Chondrocyte (in vitro differentiated cells): Measurements from ENCODE around the gene MYCL. TPM values are rescaled to one million over a fixed set of nuclear protein-coding genes. Genes with fewer than 3 reads are reported as not detected.

Experiments used
- DNase-seq: peaks from one replicate; pipeline ENCODE4 v3.0.0; 2021; ENCODE audit warnings: mixed read lengths, low spot score
- H3K27ac Mint-ChIP-seq: one replicate; pipeline ENCODE4 v1.8.0; 2021; ENCODE audit warnings: mild to moderate bottlenecking, moderate library complexity, mixed read lengths; ENCODE audit not compliant: unreplicated experiment
- H3K27me3 Mint-ChIP-seq: 2 replicates; pipeline ENCODE4 v1.8.0; 2021; ENCODE audit warnings: low read depth, mixed read lengths
- H3K36me3 Mint-ChIP-seq: 2 replicates; pipeline ENCODE4 v1.8.0; 2021; ENCODE audit warnings: low read depth, mixed read lengths
- H3K4me1 Mint-ChIP-seq: 2 replicates; pipeline ENCODE4 v1.8.0; 2021; ENCODE audit warnings: low read depth, mild to moderate bottlenecking, mixed read lengths
- H3K4me3 Mint-ChIP-seq: one replicate; pipeline ENCODE4 v1.8.0; 2021; ENCODE audit warnings: mild to moderate bottlenecking, moderate library complexity, mixed read lengths; ENCODE audit not compliant: unreplicated experiment
- H3K9me3 Mint-ChIP-seq: 2 replicates; pipeline ENCODE4 v1.8.0; 2021; ENCODE audit warnings: low read depth, mixed read lengths
- CTCF ChIP-seq: fragments of 200-600 bp; sonication (generic); IDR thresholded peaks from 2 replicates; pipeline ENCODE4 v1.5.0; 2021; ENCODE audit warnings: antibody characterized with exemption, mild to moderate bottlenecking, moderate library complexity
- total RNA-seq: library from RNA; stranded (reverse); gene quantifications from 3 replicates; pipeline ENCODE4 v1.2.1, GENCODE V29; 2021

The MYCL gene
- total RNA-seq, 1 donor from 2014 or later = 0.47 TPM

- no peak for TF ChIP-seq CTCF
- Mint-ChIP-seq H3K9me3 (no peaks in the 10 kb centered on the region), H3K36me3 (no peaks in the 10 kb centered on the region), H3K27me3 (peaks cover 39% of the 10 kb centered on the region), H3K4me3 (no peak overlapping the region), H3K4me1 (peaks cover 20% of the 10 kb centered on the region), H3K27ac (no peak overlapping the region)
- DNase-seq = no peak
Measured at GRCh38 chr1:39899611-39900538, 1.8 kb downstream of the MYCL start.

DNA sequence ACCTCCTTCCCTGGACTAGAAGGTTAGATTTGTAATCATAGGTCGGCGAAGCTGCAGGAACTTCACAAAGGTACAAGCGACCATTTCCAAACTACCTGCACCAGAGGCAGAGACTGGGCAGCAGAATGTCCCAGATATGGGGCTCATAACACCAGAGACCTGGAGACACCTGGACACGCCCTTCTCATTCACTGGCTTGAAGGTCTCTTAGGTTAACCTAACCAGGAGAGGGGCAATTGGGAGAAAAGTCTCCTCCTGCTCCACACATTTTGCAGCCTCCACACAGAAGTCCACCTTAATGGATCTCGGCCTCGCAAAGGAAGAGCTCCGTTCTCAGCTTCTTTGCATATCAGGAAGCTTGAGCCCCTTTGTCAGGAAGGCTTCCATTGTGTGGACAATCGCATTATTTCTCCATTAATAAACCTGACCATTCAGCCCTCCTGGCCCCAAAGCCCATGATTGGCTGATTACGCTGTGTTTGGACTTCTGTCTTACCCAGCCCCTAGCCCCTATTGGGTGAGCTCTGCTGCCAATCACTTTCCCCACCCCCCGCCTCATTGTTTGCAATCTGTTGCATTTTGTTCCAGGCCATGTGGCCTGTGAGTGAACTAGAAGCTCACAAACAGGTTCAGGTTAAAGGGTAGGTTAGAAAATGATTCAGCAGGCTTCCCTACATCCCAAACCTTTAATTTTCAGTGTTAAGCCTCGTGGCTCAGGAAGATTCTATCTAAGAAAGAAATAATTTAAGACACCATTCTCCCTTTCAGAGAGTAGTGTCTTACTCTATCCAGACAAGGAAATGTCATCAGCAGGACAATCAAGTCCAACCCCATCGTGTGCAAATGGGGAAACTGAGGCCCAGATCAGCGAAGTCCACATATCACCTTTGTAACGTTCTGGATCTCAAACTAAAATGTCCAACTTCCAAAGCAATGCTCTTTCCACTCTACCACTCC is 2.8 kb downstream of the MYCL start:
- H3K27ac Mint-ChIP-seq = no peak overlapping the region
- peaks cover 34% of the 10 kb centered on the region for H3K27me3 Mint-ChIP-seq

DNA sequence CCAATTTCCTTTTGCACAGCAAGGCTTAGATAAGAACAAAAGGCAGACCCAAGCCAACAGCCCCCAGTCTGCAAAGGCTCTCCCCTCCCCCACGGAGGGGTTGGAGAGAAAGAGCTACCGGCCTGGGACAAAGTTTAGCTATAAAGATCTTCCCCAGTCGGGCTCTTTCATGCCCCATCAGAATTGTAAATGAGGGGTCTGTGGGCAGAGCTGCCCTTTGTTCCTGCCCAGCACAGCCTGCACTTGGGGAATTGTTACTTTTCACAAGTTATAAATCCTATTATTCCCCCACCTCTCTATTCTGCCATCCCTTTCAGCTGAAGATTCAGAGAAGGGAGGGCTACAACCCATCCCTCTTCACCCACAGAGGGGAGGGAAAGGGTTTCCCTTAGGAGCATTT is 3.5 kb downstream of the MYCL start:
- Mint-ChIP-seq H3K4me3 (no peak overlapping the region), H3K4me1 (peaks cover 29% of the 10 kb centered on the region), H3K36me3 (no peaks in the 10 kb centered on the region), H3K27me3 (peaks cover 27% of the 10 kb centered on the region), H3K9me3 (no peaks in the 10 kb centered on the region), H3K27ac (no peak overlapping the region)
- TF ChIP-seq CTCF = no peak
- no peak for DNase-seq

More for the DNA sequence above, 2.8 kb downstream of the MYCL start:
- no peak for TF ChIP-seq CTCF
- DNase-seq = no peak
- Mint-ChIP-seq H3K36me3 (no peaks in the 10 kb centered on the region), H3K4me1 (peaks cover 22% of the 10 kb centered on the region), H3K9me3 (no peaks in the 10 kb centered on the region), H3K4me3 (no peak overlapping the region)

DNA sequence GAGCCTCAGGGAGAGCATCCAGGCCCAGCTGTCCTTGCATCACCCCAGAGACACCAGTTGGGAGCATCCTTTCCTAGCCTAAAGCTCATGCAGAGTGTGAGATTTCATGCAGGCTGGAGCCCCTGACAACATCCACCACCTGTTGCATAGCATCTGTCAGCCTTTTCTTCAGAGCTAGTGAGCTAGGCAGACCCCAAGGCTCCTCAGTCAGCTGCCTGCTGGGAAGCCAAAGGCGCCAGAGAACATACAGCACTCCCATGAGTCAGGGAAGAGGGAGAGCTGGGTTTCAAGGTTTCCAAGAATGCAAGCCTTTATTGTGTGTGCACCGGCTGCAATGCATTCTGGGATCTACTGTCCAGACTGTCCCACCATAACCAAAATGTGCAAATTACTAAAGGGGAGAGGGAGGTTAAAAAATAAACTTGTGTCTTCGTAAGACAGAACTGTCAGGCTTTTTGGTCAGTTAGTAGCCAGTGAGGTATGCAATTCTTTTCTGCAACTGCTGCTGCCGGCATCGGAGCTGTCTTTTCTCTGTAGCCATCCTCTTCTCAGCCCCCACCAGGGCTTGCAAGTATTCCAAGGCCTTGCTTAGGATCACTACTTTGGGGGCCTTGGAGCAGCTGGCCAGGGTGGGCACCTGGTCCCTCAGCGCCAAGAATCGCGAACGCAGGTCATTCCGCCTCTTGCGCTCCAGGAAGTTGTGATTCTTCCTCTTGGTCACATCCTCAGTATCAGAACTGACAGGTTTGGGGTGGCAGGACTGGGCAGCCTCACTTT is 4.6 kb downstream of the MYCL start:
- peaks cover 34% of the 10 kb centered on the region for H3K4me1 Mint-ChIP-seq
- peaks cover 20% of the 10 kb centered on the region for H3K27me3 Mint-ChIP-seq
- no peak overlapping the region for H3K4me3 Mint-ChIP-seq
- no peak overlapping the region for H3K27ac Mint-ChIP-seq
- DNase-seq = no peak
- H3K9me3 Mint-ChIP-seq = no peaks in the 10 kb centered on the region
- TF ChIP-seq CTCF = no peak
- H3K36me3 Mint-ChIP-seq = no peaks in the 10 kb centered on the region
